CD4-positive, alpha-beta T cell treated with Interleukin-1 beta for 1 hour (primary cell): Measurements from ENCODE around the gene NAGS.
"Not testable (repeated sequence)": the region's sequence is repeated elsewhere in the genome, so short reads cannot be mapped to it uniquely, and the experiment has no call there.

Experiments
- DNase-seq, 2 donors: peaks; one replicate each; pipeline ENCODE4 v3.0.0-alpha.2; 2020 to 2022

NAGS gene

GRCh38 chr17:43986225-43986981 is 18.0 kb upstream of the NAGS start:
- no peak for DNase-seq

- DNase-seq, result no peak
Observed at GRCh38 chr17:43987131-43988021, 17.0 kb upstream of the NAGS start.

GRCh38 chr17:43988301-43988700 is 16.1 kb upstream of the NAGS start:
- DNase-seq, result no peak

GRCh38 chr17:43992641-43993040 is 11.8 kb upstream of the NAGS start:
- DNase-seq, result no peak

- DNase-seq, result peak; percentile 62 to 67
Observed at GRCh38 chr17:43994272-43995149, 9.9 kb upstream of the NAGS start.

GRCh38 chr17:43995150-43995471 is 9.3 kb upstream of the NAGS start:
- DNase-seq, result no peak

- DNase-seq, result not testable (repeated sequence)
Observed at GRCh38 chr17:43997180-43997579, 7.2 kb upstream of the NAGS start.

- no peak for DNase-seq
Observed at GRCh38 chr17:43998552-43998951, 5.9 kb upstream of the NAGS start.

- DNase-seq, result no peak
Observed at GRCh38 chr17:43999024-43999423, 5.4 kb upstream of the NAGS start.

- no peak for DNase-seq
Observed at GRCh38 chr17:44000141-44000860, 4.1 kb upstream of the NAGS start.

- DNase-seq, result no peak
Observed at GRCh38 chr17:44000871-44001460, 3.5 kb upstream of the NAGS start.

- no peak for DNase-seq
Observed at GRCh38 chr17:44001461-44001920, 2.9 kb upstream of the NAGS start.

- DNase-seq, result no peak
Observed at GRCh38 chr17:44002141-44002848, 2.1 kb upstream of the NAGS start.

- peak; percentile 20 to 25 for DNase-seq
Observed at GRCh38 chr17:44004761-44005526, 522 bp downstream of the NAGS start.

- DNase-seq, result peak; percentile 36 to 48
Observed at GRCh38 chr17:44005527-44006271, 1.3 kb downstream of the NAGS start.

- DNase-seq, result peak in 1 of 2 donors; percentile 27
Observed at GRCh38 chr17:44006272-44006597, 1.8 kb downstream of the NAGS start.

GRCh38 chr17:44006598-44007345 is 2.4 kb downstream of the NAGS start:
- peak; percentile 97 to 98 for DNase-seq

- DNase-seq, result no peak
Observed at GRCh38 chr17:44007346-44008204, 3.2 kb downstream of the NAGS start.
